ENCODE measurements around the gene NGFR. TPM values are rescaled to one million over a fixed set of nuclear protein-coding genes. Genes with fewer than 3 reads are reported as not detected.

NGFR gene
- total and polyA plus RNA-seq, 2 experiments from 2014 or later, result 0.43 to 0.81 TPM

GRCh38 chr17:49523706-49524472 is 28.8 kb downstream of the NGFR start:
- Histone ChIP-seq H3K9ac (no peak overlapping the region), H3F3A (ENCODE audit: insufficient read depth) (no peaks in the 10 kb centered on the region), H3K36me3 (ENCODE audit: low read depth) (no peaks in the 10 kb centered on the region), H3K4me3 (no peak overlapping the region), H3K79me2 (ENCODE audit: insufficient read depth) (no peaks in the 10 kb centered on the region), H3K4me2 (ENCODE audit: unreplicated experiment) (no peak overlapping the region), H2AFZ (no peak overlapping the region), H3K27ac (no peak overlapping the region), H4K20me1 (ENCODE audit: insufficient read depth) (no peaks in the 10 kb centered on the region), H3K27me3 (replicated peaks; ENCODE audit: insufficient read depth) (no peaks in the 10 kb centered on the region), H3K4me1 (ENCODE audit: insufficient read depth) (no peaks in the 10 kb centered on the region), H3K9me3 (ENCODE audit: low read depth) (no peaks in the 10 kb centered on the region), H3K9me2 (ENCODE audit: insufficient read depth) (no peaks in the 10 kb centered on the region)
- 63 to 68% methylated on average over 9 to 11 of the region's 11 CpGs for WGBS, 2 experiments (ENCODE audit: low coverage in 1 of 2, low lambda C conversion rate in 2 of 2, missing lambda C conversion rate in 2 of 2)
- TF ChIP-seq EZH2 (IDR thresholded peaks at IDR 0.05; ENCODE audit: insufficient read depth, poor library complexity, severe bottlenecking), result no peak
- TF ChIP-seq EZH2phosphoT487 (IDR thresholded peaks at IDR 0.05; ENCODE audit: insufficient read depth, low read depth), result no peak
- DNase-seq, result peak; percentile 37
- in situ Hi-C loops (cut with MboI), result no loop called here

GRCh38 chr17:49524473-49525359 is 29.6 kb downstream of the NGFR start:
- no peak for DNase-seq
- Histone ChIP-seq H2AFZ (no peak overlapping the region), H3K27ac (no peak overlapping the region), H3K4me1 (ENCODE audit: insufficient read depth) (no peaks in the 10 kb centered on the region), H3K79me2 (ENCODE audit: insufficient read depth) (no peaks in the 10 kb centered on the region), H3K27me3 (replicated peaks; ENCODE audit: insufficient read depth) (peaks cover 3% of the 10 kb centered on the region; the same call in 1 of the 2 replicates), H3K9ac (no peak overlapping the region), H4K20me1 (ENCODE audit: insufficient read depth) (no peaks in the 10 kb centered on the region), H3F3A (ENCODE audit: insufficient read depth) (no peaks in the 10 kb centered on the region), H3K4me3 (no peak overlapping the region), H3K9me3 (ENCODE audit: low read depth) (no peaks in the 10 kb centered on the region), H3K9me2 (ENCODE audit: insufficient read depth) (no peaks in the 10 kb centered on the region), H3K4me2 (ENCODE audit: unreplicated experiment) (no peak overlapping the region), H3K36me3 (ENCODE audit: low read depth) (no peaks in the 10 kb centered on the region)
- WGBS, 2 experiments (ENCODE audit: low coverage in 1 of 2, low lambda C conversion rate in 2 of 2, missing lambda C conversion rate in 2 of 2), result 69 to 73% methylated on average over 15 to 17 of the region's 17 CpGs
- in situ Hi-C loops (cut with MboI), result no loop called here
- no peak for TF ChIP-seq EZH2phosphoT487 (IDR thresholded peaks at IDR 0.05; ENCODE audit: insufficient read depth, low read depth)
- no peak for TF ChIP-seq EZH2 (IDR thresholded peaks at IDR 0.05; ENCODE audit: insufficient read depth, poor library complexity, severe bottlenecking)

- Histone ChIP-seq H3K9me3 (ENCODE audit: low read depth) (no peaks in the 10 kb centered on the region), H3K27ac (no peak overlapping the region), H3K36me3 (ENCODE audit: low read depth) (no peaks in the 10 kb centered on the region), H4K20me1 (ENCODE audit: insufficient read depth) (no peaks in the 10 kb centered on the region), H3K4me1 (ENCODE audit: insufficient read depth) (no peaks in the 10 kb centered on the region), H3K27me3 (replicated peaks; ENCODE audit: insufficient read depth) (peaks cover 11% of the 10 kb centered on the region; the same call in 1 of the 2 replicates), H2AFZ (no peak overlapping the region), H3K9ac (no peak overlapping the region), H3K4me2 (ENCODE audit: unreplicated experiment) (no peak overlapping the region), H3K4me3 (no peak overlapping the region), H3F3A (ENCODE audit: insufficient read depth) (no peaks in the 10 kb centered on the region), H3K79me2 (ENCODE audit: insufficient read depth) (no peaks in the 10 kb centered on the region), H3K9me2 (ENCODE audit: insufficient read depth) (no peaks in the 10 kb centered on the region)
- no peak for TF ChIP-seq EZH2phosphoT487 (IDR thresholded peaks at IDR 0.05; ENCODE audit: insufficient read depth, low read depth)
- TF ChIP-seq EZH2 (IDR thresholded peaks at IDR 0.05; ENCODE audit: insufficient read depth, poor library complexity, severe bottlenecking), result no peak
- DNase-seq, result no peak
- in situ Hi-C loops (cut with MboI), result no loop called here
- WGBS, 2 experiments (ENCODE audit: low coverage in 1 of 2, low lambda C conversion rate in 2 of 2, missing lambda C conversion rate in 2 of 2), result 74 to 78% methylated on average over 22 to 23 of the region's 24 CpGs
Measured at GRCh38 chr17:49525831-49526741, 31.0 kb downstream of the NGFR start.
